HEK293T (cell line): ENCODE measurements around the gene TMEM171.

Source experiments
- ARNT ChIP-seq: fragments of 450-650 bp; IDR thresholded peaks from 2 replicates; pipeline ENCODE4 v1.6.1; 2017; ENCODE audit warnings: mild to moderate bottlenecking
- ELF4 ChIP-seq: fragments of 450-650 bp; IDR thresholded peaks from 2 replicates; pipeline ENCODE4 v1.6.1; 2017; ENCODE audit warnings: antibody characterized with exemption
- FOXK2 ChIP-seq: fragments of 450-650 bp; IDR thresholded peaks from 2 replicates; pipeline ENCODE4 v1.6.1; 2016; ENCODE audit warnings: mild to moderate bottlenecking
- FOXM1 ChIP-seq: fragments of 450-650 bp; IDR thresholded peaks from 2 replicates; pipeline ENCODE4 v1.6.1; 2017; ENCODE audit warnings: mild to moderate bottlenecking, borderline replicate concordance
- HDGF ChIP-seq: fragments of 450-650 bp; IDR thresholded peaks from 2 replicates; pipeline ENCODE4 v1.6.1; 2017; ENCODE audit warnings: antibody characterized with exemption, borderline replicate concordance
- PKNOX1 ChIP-seq: fragments of 450-650 bp; IDR thresholded peaks from 2 replicates; pipeline ENCODE4 v1.6.1; 2016
- SP1 ChIP-seq: fragments of 450-650 bp; IDR thresholded peaks from 2 replicates; pipeline ENCODE4 v1.6.1; 2017
- SUZ12 ChIP-seq: fragments of 450-650 bp; IDR thresholded peaks from 2 replicates; pipeline ENCODE4 v1.6.1; 2016; ENCODE audit warnings: mild to moderate bottlenecking
- TARDBP ChIP-seq: fragments of 450-650 bp; IDR thresholded peaks from 2 replicates; pipeline ENCODE4 v1.6.1; 2016
- ZNF384 ChIP-seq: fragments of 450-650 bp; IDR thresholded peaks from 2 replicates; pipeline ENCODE4 v1.6.1; 2016

GRCh38 chr5:73170522-73170921, 50.1 kb downstream of the TMEM171 start:
- TF ChIP-seq TARDBP (no peak), SUZ12 (no peak), SP1 (no peak), ELF4 (no peak), PKNOX1 (no peak), FOXK2 (no peak), FOXM1 (no peak), ZNF384 (no peak), ARNT (no peak), HDGF (no peak)
